Measurements from ENCODE around the gene LDB3.

The LDB3 gene

GRCh38 chr10:86664341-86665217 lies 3.7 kb upstream of the LDB3 start:
- DNase-seq (ENCODE audit: low read depth) = no peak

DNA sequence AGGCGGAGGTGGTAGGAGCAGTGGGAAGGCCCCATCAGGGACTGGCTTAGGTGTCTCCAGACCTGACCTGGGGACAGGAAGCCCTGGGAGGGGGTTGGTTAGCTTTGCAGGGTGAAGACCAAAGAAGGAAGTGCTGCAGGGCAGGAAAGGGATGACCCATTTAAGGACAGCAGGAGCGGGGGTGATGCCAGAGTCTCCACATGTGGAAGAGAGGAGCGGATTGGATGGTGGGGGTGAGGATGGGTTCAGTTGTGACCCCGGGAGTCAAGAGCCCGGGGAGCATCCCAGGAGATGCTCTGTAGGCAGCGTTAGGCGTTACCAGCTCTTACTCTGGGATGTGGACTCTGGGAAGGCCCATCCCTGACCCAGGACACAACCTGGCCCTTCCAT lies 3.1 kb upstream of the LDB3 start:
- no peak for DNase-seq (ENCODE audit: low read depth)

GRCh38 chr10:86665868-86666267 lies 2.4 kb upstream of the LDB3 start:
- no peak for DNase-seq (ENCODE audit: low read depth)

DNA sequence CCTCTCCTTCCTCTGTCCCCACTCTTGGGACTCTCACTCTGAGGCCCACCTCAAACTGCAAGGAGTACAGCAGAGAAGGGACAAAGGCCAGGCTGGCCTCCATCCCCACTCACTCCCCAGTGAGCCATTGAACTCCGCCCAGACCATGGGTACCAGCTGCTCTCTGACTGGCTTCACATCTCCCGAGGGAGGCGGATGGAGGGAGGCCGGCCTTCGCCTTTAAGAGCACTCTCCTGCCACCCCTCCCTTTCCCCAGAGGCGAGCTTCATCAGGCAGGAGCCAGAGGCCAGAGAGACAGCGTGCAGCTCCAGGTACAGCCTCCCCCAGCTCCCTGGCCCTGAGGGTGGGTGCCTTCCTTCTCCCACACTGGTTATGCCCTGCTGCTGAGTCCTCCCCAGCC lies 1.8 kb upstream of the LDB3 start:
- no peak for DNase-seq (ENCODE audit: low read depth)

GRCh38 chr10:86667421-86668181 lies 710 bp upstream of the LDB3 start:
- DNase-seq (ENCODE audit: low read depth) = no peak

GRCh38 chr10:86670290-86670811 lies 2.0 kb downstream of the LDB3 start:
- DNase-seq (ENCODE audit: low read depth) = no peak

DNA sequence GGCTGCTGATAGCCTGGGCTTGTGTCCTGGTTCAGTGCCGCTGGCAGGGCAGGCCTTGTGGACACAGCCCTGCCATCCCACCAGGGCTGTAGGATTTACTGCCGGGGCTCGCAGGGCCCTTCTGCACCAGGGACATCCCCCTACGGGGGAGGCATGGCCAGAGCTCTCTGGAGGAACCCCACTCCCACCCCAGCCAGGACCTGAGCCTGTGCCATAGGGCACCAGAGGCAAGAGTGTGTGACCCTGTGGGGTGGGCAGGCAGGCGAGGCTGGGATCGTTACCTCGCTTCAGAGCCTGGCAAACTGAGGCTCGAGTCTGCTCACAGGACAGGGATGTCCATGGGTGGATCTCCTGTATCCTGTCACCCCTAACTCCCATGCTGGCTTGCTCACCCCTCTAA lies 2.6 kb downstream of the LDB3 start:
- DNase-seq (ENCODE audit: low read depth) = no peak

DNA sequence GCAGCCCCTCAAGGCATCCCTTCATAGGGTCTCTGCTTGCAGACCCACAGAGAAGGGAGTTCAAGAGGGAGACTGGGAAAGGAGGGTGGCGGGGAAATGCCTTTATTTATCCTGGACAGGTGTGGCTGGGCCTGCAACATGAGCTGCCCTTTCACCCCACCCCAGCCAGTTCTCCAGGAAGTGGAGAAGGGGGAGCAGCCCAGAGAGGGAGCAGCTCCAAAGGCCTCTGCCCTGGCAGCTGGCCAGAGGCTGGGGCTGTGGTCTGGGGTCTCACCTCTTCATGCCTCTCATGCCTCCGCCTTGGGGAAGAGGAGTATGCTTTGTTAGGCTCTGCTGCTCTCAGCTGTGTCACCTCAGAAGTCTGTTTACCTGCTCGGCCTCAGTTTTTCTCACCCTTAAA lies 3.1 kb downstream of the LDB3 start:
- DNase-seq (ENCODE audit: low read depth) = no peak

DNA sequence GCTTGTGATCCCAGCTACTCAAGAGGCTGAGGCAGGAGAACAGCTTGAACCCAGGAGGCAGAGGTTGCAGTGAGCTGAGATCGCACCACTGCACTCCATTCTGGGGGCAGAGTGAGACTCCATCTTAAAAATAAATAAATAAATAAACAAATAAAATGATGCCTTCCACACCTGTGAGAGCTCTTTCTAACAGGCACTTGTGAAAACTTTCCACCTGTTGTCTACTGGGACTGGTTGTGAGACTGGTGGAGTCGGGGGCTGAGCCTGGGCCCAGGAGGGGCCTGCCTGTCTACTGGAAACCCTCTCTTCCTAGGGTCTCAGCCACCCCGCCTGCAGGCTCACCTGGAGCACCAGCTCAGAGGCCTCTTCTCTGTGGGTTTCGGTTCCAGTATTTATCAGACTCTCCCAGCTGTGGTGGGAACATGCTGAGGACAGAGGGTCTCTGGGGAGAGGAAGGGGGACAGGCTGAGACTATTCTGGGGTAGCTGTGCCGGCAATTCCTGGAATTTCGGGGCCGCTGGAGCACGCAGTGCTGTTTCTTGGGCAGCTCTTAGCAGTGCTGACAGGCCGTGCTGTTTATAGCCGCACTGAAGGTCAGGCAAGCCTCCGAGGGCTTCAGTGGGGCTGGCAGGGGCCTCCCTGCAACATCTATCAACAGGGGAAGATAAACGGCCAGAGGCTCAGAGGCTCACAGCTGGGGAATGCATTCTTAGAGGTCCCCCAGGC lies 3.8 kb downstream of the LDB3 start:
- no peak for DNase-seq (ENCODE audit: low read depth)

- DNase-seq (ENCODE audit: low read depth) = no peak
These were observed 5.0 kb downstream of the LDB3 start for GRCh38 chr10:86673216-86673826.

GRCh38 chr10:86673827-86674581 lies 5.7 kb downstream of the LDB3 start:
- no peak for DNase-seq (ENCODE audit: low read depth)

DNA sequence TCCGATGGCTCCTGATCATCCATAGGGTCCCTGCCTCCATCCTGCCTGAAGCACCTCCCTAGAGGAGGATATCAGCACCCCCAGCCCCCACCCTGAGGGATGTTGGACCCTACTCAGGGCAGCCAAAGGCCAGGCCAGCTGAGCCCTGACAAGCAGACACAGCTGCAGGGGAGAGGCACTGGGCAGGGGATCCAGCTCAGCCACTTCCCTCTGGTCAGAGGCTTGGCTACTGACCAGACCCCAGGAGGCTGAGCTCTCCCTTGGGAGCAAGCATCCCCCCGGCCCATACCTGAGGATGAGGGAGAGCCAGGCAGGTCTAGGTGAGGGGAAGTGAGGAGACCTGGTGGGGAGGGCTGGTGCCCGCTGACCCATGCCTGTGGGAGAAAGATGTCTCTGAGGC lies 6.6 kb downstream of the LDB3 start:
- no peak for DNase-seq (ENCODE audit: low read depth)

- no peak for DNase-seq (ENCODE audit: low read depth)
These were observed 9.1 kb downstream of the LDB3 start for GRCh38 chr10:86677374-86677773.

GRCh38 chr10:86678999-86679792 lies 10.9 kb downstream of the LDB3 start:
- no peak for DNase-seq (ENCODE audit: low read depth)

- no peak for DNase-seq (ENCODE audit: low read depth)
These were observed 12.7 kb downstream of the LDB3 start for GRCh38 chr10:86681047-86681446.

- no peak for DNase-seq (ENCODE audit: low read depth)
These were observed 13.5 kb downstream of the LDB3 start for GRCh38 chr10:86681722-86682386.

DNA sequence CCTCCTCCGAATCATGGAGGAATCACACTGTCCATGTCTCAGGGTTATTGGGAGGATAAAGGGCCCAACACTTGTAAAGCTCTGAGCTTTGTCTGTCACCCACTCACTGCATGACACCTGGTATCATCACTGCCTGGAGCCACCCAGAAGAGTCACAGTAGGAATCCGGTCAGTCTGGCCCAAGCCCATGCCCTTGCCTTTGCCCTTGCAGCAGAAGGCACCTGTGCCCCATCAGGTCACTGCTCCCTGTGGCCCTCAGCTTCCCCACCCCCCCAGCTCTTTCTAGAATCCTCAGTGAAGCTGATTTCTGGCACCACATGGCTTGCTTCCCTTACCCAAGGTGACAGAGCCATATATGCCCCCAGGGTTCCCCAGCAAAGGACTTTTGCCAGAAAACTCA lies 14.4 kb downstream of the LDB3 start:
- DNase-seq (ENCODE audit: low read depth) = no peak

DNA sequence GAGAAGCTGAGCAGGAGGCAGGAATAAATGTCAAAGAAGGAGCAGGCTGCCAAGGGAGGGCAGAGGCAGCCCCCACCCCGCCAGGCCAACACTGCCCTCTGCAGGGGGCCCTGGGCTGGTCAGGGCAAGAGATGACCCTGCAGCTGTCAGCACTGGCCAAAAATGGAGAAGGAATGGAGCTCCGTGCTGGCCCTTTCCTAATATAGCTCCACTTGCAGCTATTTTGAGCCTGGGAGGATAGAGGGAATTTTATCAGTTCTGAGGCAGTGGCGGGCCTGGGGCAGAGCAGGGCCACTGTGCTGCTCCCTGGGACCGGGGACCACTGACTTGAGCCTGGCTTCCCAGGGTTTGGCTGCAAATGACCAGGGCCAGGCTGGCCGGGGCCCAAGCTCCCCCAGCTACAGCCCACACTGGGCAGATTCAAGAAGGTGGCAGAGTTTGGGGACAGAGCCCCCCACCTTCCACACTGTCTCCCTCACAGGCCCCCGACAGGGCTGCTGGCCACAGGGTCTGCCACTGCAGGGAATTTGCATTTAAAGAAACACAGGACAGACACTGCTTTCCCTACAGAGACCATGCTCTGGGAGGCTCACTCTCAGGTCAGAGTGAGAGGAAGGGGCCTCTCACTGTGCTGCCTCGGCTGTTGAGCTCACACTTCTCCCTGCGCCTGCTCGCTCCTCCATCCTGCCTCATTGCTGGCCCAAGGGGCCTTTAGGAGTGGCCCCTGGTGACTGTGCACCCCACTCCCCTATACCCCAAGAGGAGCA lies 16.2 kb downstream of the LDB3 start:
- DNase-seq (ENCODE audit: low read depth) = no peak

DNA sequence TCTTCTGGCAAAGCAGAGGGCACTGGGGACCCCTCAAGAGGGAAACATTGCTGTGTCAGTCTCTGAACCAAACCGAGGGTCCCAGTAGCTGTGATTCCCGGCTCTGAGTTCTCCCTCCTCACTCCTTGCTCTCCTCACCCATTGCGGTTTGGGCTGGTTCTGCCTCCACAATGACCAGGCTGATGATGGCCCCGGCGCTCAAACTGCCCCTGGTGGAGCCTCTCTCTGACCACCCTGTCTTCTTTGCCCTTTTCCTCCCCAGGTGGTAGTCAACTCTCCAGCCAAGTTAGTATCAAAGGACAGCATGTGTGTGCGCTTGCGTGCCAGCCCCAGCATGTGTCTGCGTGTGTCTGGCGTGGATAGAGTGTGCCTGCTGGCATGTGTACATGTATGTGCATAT lies 17.1 kb downstream of the LDB3 start:
- no peak for DNase-seq (ENCODE audit: low read depth)

Measured in GM04504 (cell line).